ENCODE results near the gene OR52N2.

DNA sequence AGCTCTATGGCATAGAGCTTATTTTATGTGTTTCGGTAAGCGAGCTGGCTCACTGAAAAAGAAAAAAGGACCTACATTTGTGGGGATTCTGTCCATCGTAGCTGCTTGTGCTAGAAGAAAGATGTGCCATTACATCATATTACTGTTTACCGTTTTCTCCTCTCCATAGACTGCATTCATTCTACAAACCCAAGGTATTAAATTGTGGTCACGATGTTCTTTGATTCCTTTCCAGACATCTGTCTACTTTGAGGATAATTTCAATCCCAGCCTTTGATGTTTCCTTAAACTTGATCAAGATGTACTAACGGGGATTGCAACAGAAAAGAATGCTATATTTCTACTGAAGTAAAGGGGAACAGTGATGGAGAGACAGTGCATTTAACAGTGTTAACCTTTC, 12.2 kb upstream of the OR52N2 start:
- TF ChIP-seq, protein P1, sequence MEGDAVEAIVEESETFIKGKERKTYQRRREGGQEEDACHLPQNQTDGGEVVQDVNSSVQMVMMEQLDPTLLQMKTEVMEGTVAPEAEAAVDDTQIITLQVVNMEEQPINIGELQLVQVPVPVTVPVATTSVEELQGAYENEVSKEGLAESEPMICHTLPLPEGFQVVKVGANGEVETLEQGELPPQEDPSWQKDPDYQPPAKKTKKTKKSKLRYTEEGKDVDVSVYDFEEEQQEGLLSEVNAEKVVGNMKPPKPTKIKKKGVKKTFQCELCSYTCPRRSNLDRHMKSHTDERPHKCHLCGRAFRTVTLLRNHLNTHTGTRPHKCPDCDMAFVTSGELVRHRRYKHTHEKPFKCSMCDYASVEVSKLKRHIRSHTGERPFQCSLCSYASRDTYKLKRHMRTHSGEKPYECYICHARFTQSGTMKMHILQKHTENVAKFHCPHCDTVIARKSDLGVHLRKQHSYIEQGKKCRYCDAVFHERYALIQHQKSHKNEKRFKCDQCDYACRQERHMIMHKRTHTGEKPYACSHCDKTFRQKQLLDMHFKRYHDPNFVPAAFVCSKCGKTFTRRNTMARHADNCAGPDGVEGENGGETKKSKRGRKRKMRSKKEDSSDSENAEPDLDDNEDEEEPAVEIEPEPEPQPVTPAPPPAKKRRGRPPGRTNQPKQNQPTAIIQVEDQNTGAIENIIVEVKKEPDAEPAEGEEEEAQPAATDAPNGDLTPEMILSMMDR (IDR thresholded peaks at IDR 0.05), result no peak
- TF ChIP-seq POLR2A (IDR thresholded peaks at IDR 0.05), result no peak
